ENCODE measurements around the gene MEGF8. TPM values are rescaled to one million over a fixed set of nuclear protein-coding genes. Genes with fewer than 3 reads are reported as not detected.

Gene MEGF8
- total and polyA plus RNA-seq, 2 of the 13 experiments (the other 11 are each of a cell fraction or from before 2014, with no cell fraction given): 4.0 to 8.8 TPM

GRCh38 chr19:42325896-42326771 is 699 bp downstream of the MEGF8 start (continued):
- TF ChIP-seq ZHX1 (CRISPR knock-in tag; IDR thresholded peaks at IDR 0.05; ENCODE audit: low read depth): 0 out of 2 replicates have a peak, but pooled peaks have one; percentile 1
- no peak for TF ChIP-seq ZKSCAN5 (CRISPR knock-in tag; IDR thresholded peaks at IDR 0.05)
- 0 out of 2 replicates have a peak, but pooled peaks have one; percentile 39 for TF ChIP-seq HNRNPL (IDR thresholded peaks at IDR 0.05; ENCODE audit: low read depth, low read length)
- TF ChIP-seq ZNF749 (CRISPR knock-in tag; IDR thresholded peaks at IDR 0.05; ENCODE audit: borderline replicate concordance): no peak; the same call in 1 of the 2 replicates
- no peak for TF ChIP-seq ZNF337 (CRISPR knock-in tag; IDR thresholded peaks at IDR 0.05; ENCODE audit: borderline replicate concordance, low read depth)
- TF ChIP-seq ZBTB7B (CRISPR knock-in tag; IDR thresholded peaks at IDR 0.05): 0 out of 2 replicates have a peak, but pooled peaks have one; percentile 10
- no peak for TF ChIP-seq ZNF281 (CRISPR knock-in tag; IDR thresholded peaks at IDR 0.05; ENCODE audit: borderline replicate concordance)
- no peak for TF ChIP-seq TP53 (CRISPR knock-in tag; conservative IDR thresholded peaks at IDR 0.05)
- TF ChIP-seq ZNF317 (CRISPR knock-in tag; IDR thresholded peaks at IDR 0.05): 0 out of 2 replicates have a peak, but pooled peaks have one; percentile 18
- no peak for TF ChIP-seq ZNF577 (CRISPR knock-in tag; IDR thresholded peaks at IDR 0.05; ENCODE audit: borderline replicate concordance, low read depth)
- no peak for TF ChIP-seq RFXANK (CRISPR knock-in tag; IDR thresholded peaks at IDR 0.05)
- TF ChIP-seq ZBTB20 (CRISPR knock-in tag; IDR thresholded peaks at IDR 0.05; ENCODE audit: borderline replicate concordance, low read depth): peak; percentile 18; the same call in 1 of the 2 replicates
- no peak for TF ChIP-seq LCORL (IDR thresholded peaks at IDR 0.05)
- TF ChIP-seq LCORL (CRISPR knock-in tag; IDR thresholded peaks at IDR 0.05): peak; percentile 45; the same call in 1 of the 2 replicates
- no peak for TF ChIP-seq SATB2 (CRISPR knock-in tag; IDR thresholded peaks at IDR 0.05)
- TF ChIP-seq ZC3H13 (CRISPR knock-in tag; IDR thresholded peaks at IDR 0.05): 0 out of 2 replicates have a peak, but pooled peaks have one; percentile 31
- peak in 1 of 2 experiments; percentile 23; a peak in 1 of 4 replicates for TF ChIP-seq HMGXB4 (CRISPR knock-in tag; IDR thresholded peaks at IDR 0.05; ENCODE audit: borderline replicate concordance in 1 of 2, low read depth in 1 of 2)
- TF ChIP-seq ZFP36L1 (CRISPR knock-in tag; IDR thresholded peaks at IDR 0.05): no peak
- no peak for TF ChIP-seq TOE1 (CRISPR knock-in tag; IDR thresholded peaks at IDR 0.05)
- no peak for TF ChIP-seq MTF2 (CRISPR knock-in tag; IDR thresholded peaks at IDR 0.05; ENCODE audit: borderline replicate concordance)
- TF ChIP-seq RXRB (CRISPR knock-in tag; IDR thresholded peaks at IDR 0.05; ENCODE audit: borderline replicate concordance): no peak
